Glutamatergic neuron (in vitro differentiated cells): ENCODE results near the gene EIF3I. TPM values are rescaled to one million over a fixed set of nuclear protein-coding genes. Genes with fewer than 3 reads are reported as not detected.

Source experiments
- DNase-seq: peaks from one replicate; pipeline ENCODE4 v3.0.0; 2022
- H3K27ac Mint-ChIP-seq: one replicate; pipeline ENCODE4 v1.8.0; 2020; ENCODE audit warnings: mild to moderate bottlenecking, mixed read lengths, inconsistent platforms; ENCODE audit not compliant: unreplicated experiment
- H3K27me3 Mint-ChIP-seq: one replicate; pipeline ENCODE4 v1.8.0; 2020; ENCODE audit warnings: mild to moderate bottlenecking, moderate library complexity, mixed read lengths, inconsistent platforms; ENCODE audit not compliant: unreplicated experiment
- H3K36me3 Mint-ChIP-seq: one replicate; pipeline ENCODE4 v1.8.0; 2020; ENCODE audit warnings: mild to moderate bottlenecking, mixed read lengths, inconsistent platforms; ENCODE audit not compliant: unreplicated experiment
- H3K4me1 Mint-ChIP-seq: one replicate; pipeline ENCODE4 v1.8.0; 2020; ENCODE audit warnings: mild to moderate bottlenecking, low read depth, mixed read lengths, inconsistent platforms; ENCODE audit not compliant: unreplicated experiment
- H3K4me3 Mint-ChIP-seq: one replicate; pipeline ENCODE4 v1.8.0; 2020; ENCODE audit warnings: mild to moderate bottlenecking, mixed read lengths, inconsistent platforms; ENCODE audit not compliant: unreplicated experiment
- H3K9me3 Mint-ChIP-seq: one replicate; pipeline ENCODE4 v1.8.0; 2020; ENCODE audit warnings: mild to moderate bottlenecking, moderate library complexity, mixed read lengths, inconsistent platforms; ENCODE audit not compliant: unreplicated experiment
- CTCF ChIP-seq: fragments of 200-600 bp; sonication (generic); IDR thresholded peaks from one replicate; pipeline ENCODE4 v1.5.0; 2021; ENCODE audit not compliant: partially characterized antibody, unreplicated experiment
- total RNA-seq: library from RNA; stranded (reverse); fragmentation: NEBNext Ultra II Directional; extraction: Animal tissue kit (Norgen Biotek cat#: 25700); gene quantifications from one replicate; pipeline ENCODE4 v1.2.1, GENCODE V29; 2021; ENCODE audit not compliant: unreplicated experiment

The EIF3I gene
- total RNA-seq, 1 donor from 2014 or later: 103 TPM

DNA sequence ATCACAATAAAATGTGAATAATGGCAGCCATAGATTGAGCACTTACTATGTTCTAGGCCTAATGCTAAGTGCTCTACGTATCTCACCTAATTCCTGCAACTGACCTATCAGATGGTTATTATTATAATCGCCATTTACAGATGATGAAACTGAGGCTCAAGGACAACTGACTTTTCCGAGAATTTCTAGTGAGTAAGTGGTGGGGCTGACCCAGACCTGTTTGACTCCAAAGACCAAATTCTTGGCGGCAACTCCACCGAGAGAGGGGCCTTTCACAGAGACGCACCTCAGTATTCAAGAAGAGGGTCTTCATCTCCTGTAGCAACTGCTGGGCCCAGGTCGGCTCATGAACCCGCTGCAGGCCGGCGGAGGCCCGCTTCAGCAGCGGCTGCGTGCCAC, 627 bp upstream of the EIF3I start:
- no peak for DNase-seq
- Mint-ChIP-seq H3K27me3 (peaks cover 2% of the 10 kb centered on the region), H3K27ac (peak overlapping the region; percentile 83), H3K4me1 (peaks cover 2% of the 10 kb centered on the region), H3K9me3 (peaks cover 4% of the 10 kb centered on the region), H3K4me3 (peak overlapping the region; percentile 97), H3K36me3 (peaks cover 7% of the 10 kb centered on the region)
- no peak for TF ChIP-seq CTCF

DNA sequence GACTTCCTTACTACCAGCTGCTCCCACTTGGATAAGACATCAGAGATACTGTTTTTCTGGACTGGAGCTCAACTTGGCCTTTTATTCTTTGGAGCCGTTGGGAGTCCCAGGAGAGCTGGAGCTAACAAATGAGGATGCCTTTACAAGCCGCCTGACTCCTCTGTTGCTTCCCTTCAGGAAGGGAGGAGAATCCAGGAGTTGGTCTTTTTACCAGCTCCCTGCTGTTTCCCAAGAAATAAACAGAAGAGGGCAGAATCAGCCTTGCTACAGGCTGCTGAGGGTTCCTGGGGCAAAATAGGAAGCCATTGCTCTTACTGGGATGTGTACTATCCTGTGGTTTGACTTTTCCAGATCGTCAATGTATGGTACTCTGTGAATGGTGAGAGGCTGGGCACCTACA, 1.5 kb downstream of the EIF3I start:
- Mint-ChIP-seq H3K4me3 (peak overlapping the region; percentile 97), H3K9me3 (peaks cover 4% of the 10 kb centered on the region), H3K27me3 (peaks cover 2% of the 10 kb centered on the region), H3K4me1 (peaks cover 2% of the 10 kb centered on the region), H3K36me3 (no peaks in the 10 kb centered on the region), H3K27ac (no peak overlapping the region)
- DNase-seq: no peak
- no peak for TF ChIP-seq CTCF

DNA sequence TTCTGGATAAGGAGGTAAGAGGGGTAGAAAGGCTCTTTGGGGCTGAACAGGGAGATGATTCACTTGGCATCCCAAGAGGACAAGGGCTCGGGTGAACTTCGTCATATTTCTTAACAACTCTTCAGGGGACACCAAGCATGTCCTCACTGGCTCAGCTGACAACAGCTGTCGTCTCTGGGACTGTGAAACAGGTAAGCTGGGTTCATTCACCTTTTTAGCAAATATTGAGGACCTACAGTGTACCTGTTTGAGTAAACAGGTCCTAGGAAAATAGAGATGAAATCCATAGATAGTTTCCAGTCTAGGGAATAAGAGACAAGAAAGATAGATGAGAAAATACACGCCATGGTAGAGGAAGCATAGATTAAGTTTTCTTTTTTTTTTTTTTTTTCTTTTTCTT, 2.1 kb downstream of the EIF3I start:
- H3K27ac Mint-ChIP-seq: no peak overlapping the region
- H3K36me3 Mint-ChIP-seq: no peaks in the 10 kb centered on the region
- no peak overlapping the region for H3K4me3 Mint-ChIP-seq
- no peak for DNase-seq
- H3K4me1 Mint-ChIP-seq: peaks cover 2% of the 10 kb centered on the region
- H3K27me3 Mint-ChIP-seq: peaks cover 2% of the 10 kb centered on the region
- TF ChIP-seq CTCF: no peak
- H3K9me3 Mint-ChIP-seq: peaks cover 4% of the 10 kb centered on the region

- H3K4me3 Mint-ChIP-seq: no peak overlapping the region
- H3K36me3 Mint-ChIP-seq: no peaks in the 10 kb centered on the region
- peaks cover 1% of the 10 kb centered on the region for H3K9me3 Mint-ChIP-seq
- TF ChIP-seq CTCF: no peak
- H3K27ac Mint-ChIP-seq: no peak overlapping the region
- no peaks in the 10 kb centered on the region for H3K27me3 Mint-ChIP-seq
- peaks cover 5% of the 10 kb centered on the region for H3K4me1 Mint-ChIP-seq
- DNase-seq: no peak
Observed at GRCh38 chr1:32228771-32229170, 6.6 kb downstream of the EIF3I start.

GRCh38 chr1:32231843-32232432, 9.7 kb downstream of the EIF3I start:
- H3K36me3 Mint-ChIP-seq: no peaks in the 10 kb centered on the region
- peak overlapping the region; percentile 17 for H3K27ac Mint-ChIP-seq
- H3K4me1 Mint-ChIP-seq: peaks cover 9% of the 10 kb centered on the region

More at GRCh38 chr1:32231843-32232432, 9.7 kb downstream of the EIF3I start:
- no peak for TF ChIP-seq CTCF
- Mint-ChIP-seq H3K4me3 (no peak overlapping the region), H3K9me3 (peaks cover 2% of the 10 kb centered on the region), H3K27me3 (no peaks in the 10 kb centered on the region)
- no peak for DNase-seq
